Epithelial cell of proximal tubule (primary cell): ENCODE measurements around the gene C21orf91. TPM values are rescaled to one million over a fixed set of nuclear protein-coding genes. Genes with fewer than 3 reads are reported as not detected.

ENCODE experiments used
- DNase-seq: peaks from one replicate; pipeline ENCODE4 v3.0.0-alpha.2; 2011; ENCODE audit warnings: low read depth
- H3K4me3 ChIP-seq: 2 replicates; pipeline ENCODE4 v1.5.1; 2011; ENCODE audit warnings: low read depth, mild to moderate bottlenecking, low read length
- CTCF ChIP-seq: conservative IDR thresholded peaks from 2 replicates; pipeline ENCODE4 v1.5.1; 2012; ENCODE audit warnings: low read depth, mild to moderate bottlenecking, low read length
- total RNA-seq: library from RNA; depleted of rRNA; stranded (reverse); fragments of >200 nt; gene quantifications from 2 replicates; pipeline ENCODE4 v1.2.3, GENCODE V29; 2015

The C21orf91 gene
- total RNA-seq, 1 donor from 2014 or later, result 4.3 TPM

GRCh38 chr21:17848228-17848627 lies 29.1 kb upstream of the C21orf91 start:
- peak; percentile 89 for DNase-seq

GRCh38 chr21:17841103-17841502 lies 21.9 kb upstream of the C21orf91 start:
- no peak for DNase-seq
- no peak for TF ChIP-seq CTCF
- H3K4me3 ChIP-seq, result no peak overlapping the region

More at GRCh38 chr21:17848228-17848627, 29.1 kb upstream of the C21orf91 start:
- H3K4me3 ChIP-seq, result no peak overlapping the region
- TF ChIP-seq CTCF, result no peak

- TF ChIP-seq CTCF, result no peak
Measured at GRCh38 chr21:17834639-17835354, 15.6 kb upstream of the C21orf91 start.

GRCh38 chr21:17829472-17829871 lies 10.3 kb upstream of the C21orf91 start:
- DNase-seq, result no peak
- no peak for TF ChIP-seq CTCF

More at GRCh38 chr21:17834639-17835354, 15.6 kb upstream of the C21orf91 start:
- no peak overlapping the region for H3K4me3 ChIP-seq
- no peak for DNase-seq

GRCh38 chr21:17828223-17828622 lies 9.1 kb upstream of the C21orf91 start:
- no peak overlapping the region for H3K4me3 ChIP-seq
- DNase-seq, result no peak
- TF ChIP-seq CTCF, result no peak

More at GRCh38 chr21:17829472-17829871, 10.3 kb upstream of the C21orf91 start:
- no peak overlapping the region for H3K4me3 ChIP-seq

- H3K4me3 ChIP-seq, result no peak overlapping the region
- no peak for TF ChIP-seq CTCF
- no peak for DNase-seq
Measured at GRCh38 chr21:17823846-17824245, 4.7 kb upstream of the C21orf91 start.

- TF ChIP-seq CTCF, result no peak
- no peak overlapping the region for H3K4me3 ChIP-seq
- no peak for DNase-seq
Measured at GRCh38 chr21:17821121-17821520, 2.0 kb upstream of the C21orf91 start.
